IMR-90 (cell line): ENCODE data around the gene PLEKHG7. TPM values are rescaled to one million over a fixed set of nuclear protein-coding genes. Genes with fewer than 3 reads are reported as not detected.

Experiments used
- ATAC-seq: fragments of 200-7000 bp; cut with Tn5 transposase; 2 replicates; pipeline ENCODE4 v1.9.1; 2020; ENCODE audit warnings: low read depth, mild to moderate bottlenecking, moderate library complexity
- BruUV-seq: library from RNA; stranded (reverse); fragments of 400-500 nt; replicated peaks from 2 replicates; lab custom pipeline; 2021; lab: Mats Ljungman, UMichigan
- CTCF ChIA-PET: fragments of 300-600 bp; formaldehyde crosslinking; extraction: SDS; loops from one replicate; lab custom pipeline; 2021; ENCODE audit warnings: antibody characterized with exemption; lab: Yijun Ruan, JAX
- POLR2A ChIA-PET: fragments of 300-600 bp; sonication (Branson Sonifier 250); formaldehyde crosslinking; loops from one replicate; lab custom pipeline; 2022; ENCODE audit warnings: antibody characterized with exemption; ENCODE audit not compliant: unreplicated experiment; lab: Charles Lee
- DNase-seq: peaks from one replicate; pipeline ENCODE4 v3.0.0; 2013
- H2AFZ ChIP-seq: replicated peaks from 2 replicates; pipeline ENCODE3; 2013; ENCODE audit warnings: low read length, mild to moderate bottlenecking; ENCODE audit not compliant: poor library complexity
- H2AK5ac ChIP-seq: 2 replicates; pipeline ENCODE4 v1.6.1; 2013; ENCODE audit warnings: low read depth, low read length, inconsistent platforms
- H2AK9ac ChIP-seq: replicated peaks from 2 replicates; pipeline ENCODE3; 2013; ENCODE audit warnings: mild to moderate bottlenecking, low read depth, low read length, moderate library complexity; ENCODE audit not compliant: poor library complexity
- H2BK120ac ChIP-seq: 2 replicates; pipeline ENCODE4 v1.6.1; 2013; ENCODE audit warnings: low read depth, low read length, inconsistent platforms
- H2BK15ac ChIP-seq: 3 replicates; pipeline ENCODE4 v1.6.1; 2013; ENCODE audit warnings: low read depth, low read length, inconsistent platforms
- H2BK20ac ChIP-seq: 2 replicates; pipeline ENCODE4 v1.6.1; 2013; ENCODE audit warnings: low read depth, mild to moderate bottlenecking, inconsistent platforms, low read length, moderate library complexity
- H2BK5ac ChIP-seq: 2 replicates; pipeline ENCODE4 v1.6.1; 2013; ENCODE audit warnings: mild to moderate bottlenecking, low read depth, low read length, inconsistent platforms; ENCODE audit not compliant: poor library complexity, severe bottlenecking
- H3K14ac ChIP-seq: replicated peaks from 2 replicates; pipeline ENCODE4 v1.6.1; 2013; ENCODE audit warnings: low read depth, low read length, inconsistent platforms
- H3K18ac ChIP-seq: 2 replicates; pipeline ENCODE4 v1.6.1; 2013; ENCODE audit warnings: low read depth, low read length, control low read depth
- H3K23ac ChIP-seq: 2 replicates; pipeline ENCODE4 v1.6.1; 2013; ENCODE audit warnings: low read depth, low read length, inconsistent platforms
- H3K27ac ChIP-seq: 2 replicates; pipeline ENCODE4 v1.5.1; 2013; ENCODE audit warnings: mild to moderate bottlenecking, control low read depth, low read length; ENCODE audit not compliant: insufficient read depth
- H3K27me3 ChIP-seq: 2 replicates; pipeline ENCODE4 v1.6.1; 2013; ENCODE audit warnings: low read length; ENCODE audit not compliant: control insufficient read depth, insufficient read depth
- H3K36me3 ChIP-seq: 2 replicates; pipeline ENCODE4 v1.6.1; 2013; ENCODE audit warnings: low read length, mixed read lengths; ENCODE audit not compliant: control insufficient read depth, insufficient read depth
- H3K4ac ChIP-seq: 2 replicates; pipeline ENCODE4 v1.6.1; 2013; ENCODE audit warnings: low read depth, low read length, inconsistent platforms
- H3K4me1 ChIP-seq: 2 replicates; pipeline ENCODE4 v1.6.1; 2013; ENCODE audit warnings: low read length, mixed read lengths; ENCODE audit not compliant: control insufficient read depth, insufficient read depth
- H3K4me2 ChIP-seq: 2 replicates; pipeline ENCODE4 v1.6.1; 2013; ENCODE audit warnings: low read depth, mild to moderate bottlenecking, control low read depth, low read length, moderate library complexity
- H3K4me3 ChIP-seq: 2 replicates; pipeline ENCODE4 v1.5.1; 2013; ENCODE audit warnings: low read depth, mild to moderate bottlenecking, control low read depth, low read length, moderate library complexity; ENCODE audit not compliant: insufficient read depth
- H3K56ac ChIP-seq: 2 replicates; pipeline ENCODE4 v1.6.1; 2013; ENCODE audit warnings: low read length, inconsistent platforms; ENCODE audit not compliant: insufficient read depth; ENCODE audit errors: extremely low read depth
- H3K79me1 ChIP-seq, 2 experiments: 2 replicates each; pipeline ENCODE4 v1.6.1; 2013; ENCODE audit warnings: low read length in 2 of 2, inconsistent platforms in 1 of 2, low read depth in 1 of 2
- H3K9ac ChIP-seq: 2 replicates; pipeline ENCODE4 v1.6.1; 2013; ENCODE audit warnings: low read depth, low read length, control low read depth
- H3K9me1 ChIP-seq: 2 replicates; pipeline ENCODE4 v1.6.1; 2013; ENCODE audit warnings: low read length, inconsistent platforms; ENCODE audit not compliant: insufficient read depth
- H3K9me3 ChIP-seq: 2 replicates; pipeline ENCODE4 v1.6.1; 2013; ENCODE audit warnings: low read length; ENCODE audit not compliant: control insufficient read depth, insufficient read depth
- H4K20me1 ChIP-seq: 2 replicates; pipeline ENCODE4 v1.6.1; 2013; ENCODE audit warnings: low read length, inconsistent platforms; ENCODE audit not compliant: insufficient read depth
- H4K5ac ChIP-seq: 2 replicates; pipeline ENCODE4 v1.6.1; 2013; ENCODE audit warnings: mild to moderate bottlenecking, low read depth, low read length, control low read depth
- H4K8ac ChIP-seq, 2 experiments: 2 replicates each; pipeline ENCODE4 v1.6.1; 2013; ENCODE audit warnings: low read depth in 2 of 2, low read length in 2 of 2, control low read depth in 1 of 2, inconsistent platforms in 1 of 2
- H4K91ac ChIP-seq: 2 replicates; pipeline ENCODE4 v1.6.1; 2013; ENCODE audit warnings: low read depth, low read length, inconsistent platforms; ENCODE audit not compliant: insufficient read depth
- SMC3 ChIP-seq: fragments of 150-350 bp; IDR thresholded peaks from 2 replicates; pipeline ENCODE4 v1.6.1; 2016; ENCODE audit warnings: low read depth, mild to moderate bottlenecking, antibody characterized with exemption, low read length, moderate library complexity
- USF2 ChIP-seq: fragments of 150-350 bp; IDR thresholded peaks from 2 replicates; pipeline ENCODE4 v1.6.1; 2017; ENCODE audit warnings: mild to moderate bottlenecking, antibody characterized with exemption, low read length, low read depth
- WGBS, 2 experiments: methylation state at CpG; one replicate each; pipeline versions ENCODE4 v1.1.5 to v1.1.7; 2013; ENCODE audit warnings: missing lambda C conversion rate in 2 of 2; ENCODE audit not compliant: insufficient read length in 1 of 2; ENCODE audit errors: extremely low coverage in 2 of 2; 5-methylcytosine and 5-hydroxymethylcytosine counted together
- dilution Hi-C: fragments of 300-500 bp; cut with HindIII; formaldehyde crosslinking; loops from one replicate; pipeline ENCODE4 v1.14.3; 2018; ENCODE audit warnings: low sequenced_read_pairs; ENCODE audit not compliant: unreplicated experiment
- in situ Hi-C: fragments of 300-500 bp; cut with MboI; formaldehyde crosslinking; loops from 3 replicates; pipeline ENCODE4 v1.14.3; 2019; ENCODE audit warnings: low sequenced_read_pairs, inconsistent platforms, mixed read lengths
- intact Hi-C: fragments of 100-400 bp; cut with micrococcal nuclease; formaldehyde crosslinking; loops from 2 replicates; pipeline ENCODE4 v1.10.0; 2022
- polyA plus RNA-seq, 3 experiments: library from polyadenylated mRNA; depleted of rRNA; stranded (reverse); fragments of >200 nt; gene quantifications; 2 replicates each; pipeline ENCODE4 v1.2.3, GENCODE V29; 2012; ENCODE audit warnings: low replicate concordance in 1 of 3
- total RNA-seq: library from RNA; depleted of rRNA; stranded (reverse); fragments of >200 nt; gene quantifications from 2 replicates; pipeline ENCODE4 v1.2.3, GENCODE V29; 2012; rRNA removed

PLEKHG7 gene
- total and polyA plus RNA-seq, 2 of the 4 experiments (the other 2 are of a cell fraction), result not detected

GRCh38 chr12:92821142-92821541 lies 118.4 kb downstream of the PLEKHG7 start:
- 91% methylated on average over 3 of the region's 3 CpGs; no CpG with 5 or more reads in 1 of the 2 experiments for WGBS, 2 experiments
- Histone ChIP-seq H2BK15ac (no peak overlapping the region), H3K79me1 (peaks cover 3 to 7% of the 10 kb centered on the region in 2 experiments; a peak in 2 of 4 replicates), H3K4me2 (no peak overlapping the region), H3K27ac (no peak overlapping the region), H4K20me1 (no peaks in the 10 kb centered on the region), H2AFZ (no peak overlapping the region), H3K9me1 (no peaks in the 10 kb centered on the region), H4K5ac (no peak overlapping the region), H3K4me1 (no peaks in the 10 kb centered on the region), H3K9ac (no peak overlapping the region), H3K56ac (no peak overlapping the region), H3K4ac (no peak overlapping the region), H3K27me3 (no peaks in the 10 kb centered on the region), H2BK120ac (no peak overlapping the region), H4K91ac (no peak overlapping the region), H3K4me3 (no peak overlapping the region), H3K36me3 (peaks cover 5% of the 10 kb centered on the region), H2AK5ac (no peak overlapping the region), H3K18ac (no peak overlapping the region), H3K23ac (no peak overlapping the region), H3K14ac (no peak overlapping the region), H3K9me3 (no peaks in the 10 kb centered on the region), H2BK5ac (no peak overlapping the region), H2AK9ac (no peak overlapping the region), H2BK20ac (no peak overlapping the region), H4K8ac (no peak overlapping the region)
- ATAC-seq (no peak), DNase-seq (no peak)
- ChIA-PET POLR2A (no interaction called here), CTCF (interaction anchor here (1.6 kb wide), 1 partner anchor 10 kb away, joined by 3 read pairs; no protein-coding TSS in a partner anchor)
- in situ Hi-C loops (no loop called here), intact Hi-C loops (no loop called here), dilution Hi-C loops (no loop called here)
- no peak for TF ChIP-seq SMC3
- TF ChIP-seq USF2, result no peak
- BruUV-seq, result no TSS peak

Other genes starting within 250 kb of the PLEKHG7 start
- gene EEA1, start 226.3 kb downstream of the PLEKHG7 start, total RNA-seq, result 12.5 and 23.9 TPM in 2 replicates
- 4.6 and 4.8 TPM in 2 replicates for gene EEA1, start 226.3 kb downstream of the PLEKHG7 start, polyA plus RNA-seq (2012; rRNA removed)